Epidermal melanocyte (primary cell): Measurements from ENCODE around the gene SLC30A5.
A peak's percentile ranks its signal among the peaks of the same experiment; 100 is the strongest.
"Not testable (repeated sequence)": the region's sequence is repeated elsewhere in the genome, so short reads cannot be mapped to it uniquely, and the experiment has no call there.

Experiments
- DNase-seq: peaks from one replicate; pipeline ENCODE4 v3.0.0; 2011; ENCODE audit warnings: low spot score; ENCODE audit not compliant: insufficient read length

The SLC30A5 gene

GRCh38 chr5:69093771-69094482 lies at the start of gene SLC30A5:
Gene SLC30A5, plus strand, starts transcription at chr5:69094014. Its CDS starts 242 bp downstream, at chr5:69094256.
- peak; percentile 93 for DNase-seq

- DNase-seq, result not testable (repeated sequence)
Measured at GRCh38 chr5:69045213-69045612, 48.6 kb upstream of the SLC30A5 start.

- no peak for DNase-seq
Measured at GRCh38 chr5:69046375-69046957, 47.3 kb upstream of the SLC30A5 start.

- no peak for DNase-seq
Measured at GRCh38 chr5:69048230-69048629, 45.6 kb upstream of the SLC30A5 start.

- DNase-seq, result no peak
Measured at GRCh38 chr5:69049151-69049550, 44.7 kb upstream of the SLC30A5 start.

- DNase-seq, result no peak
Measured at GRCh38 chr5:69049796-69050195, 44.0 kb upstream of the SLC30A5 start.

GRCh38 chr5:69050214-69050613 lies 43.6 kb upstream of the SLC30A5 start:
- no peak for DNase-seq

- no peak for DNase-seq
Measured at GRCh38 chr5:69052181-69052580, 41.6 kb upstream of the SLC30A5 start.

- no peak for DNase-seq
Measured at GRCh38 chr5:69074664-69075521, 18.9 kb upstream of the SLC30A5 start.

GRCh38 chr5:69075522-69076179 lies 18.2 kb upstream of the SLC30A5 start:
- no peak for DNase-seq

GRCh38 chr5:69078921-69079540 lies 14.8 kb upstream of the SLC30A5 start:
- DNase-seq, result no peak

- no peak for DNase-seq
Measured at GRCh38 chr5:69079556-69079955, 14.3 kb upstream of the SLC30A5 start.

GRCh38 chr5:69083412-69083811 lies 10.4 kb upstream of the SLC30A5 start:
- DNase-seq, result no peak

GRCh38 chr5:69084195-69084594 lies 9.6 kb upstream of the SLC30A5 start:
- no peak for DNase-seq

- DNase-seq, result no peak
Measured at GRCh38 chr5:69084903-69085302, 8.9 kb upstream of the SLC30A5 start.

GRCh38 chr5:69086206-69086605 lies 7.6 kb upstream of the SLC30A5 start:
- DNase-seq, result no peak

GRCh38 chr5:69088006-69088405 lies 5.8 kb upstream of the SLC30A5 start:
- not testable (repeated sequence) for DNase-seq

GRCh38 chr5:69090158-69090557 lies 3.7 kb upstream of the SLC30A5 start:
- no peak for DNase-seq

- no peak for DNase-seq
Measured at GRCh38 chr5:69091771-69092170, 2.0 kb upstream of the SLC30A5 start.

GRCh38 chr5:69092969-69093368 lies 845 bp upstream of the SLC30A5 start:
- no peak for DNase-seq

- no peak for DNase-seq
Measured at GRCh38 chr5:69099302-69099701, 5.5 kb downstream of the SLC30A5 start.
